ENCODE data around the gene SETBP1. TPM values are rescaled to one million over a fixed set of nuclear protein-coding genes. Genes with fewer than 3 reads are reported as not detected.

Gene SETBP1
- total and polyA plus RNA-seq, 2 of the 13 experiments (the other 11 are each of a cell fraction or from before 2014, with no cell fraction given), result 0.18 to 0.65 TPM

DNA sequence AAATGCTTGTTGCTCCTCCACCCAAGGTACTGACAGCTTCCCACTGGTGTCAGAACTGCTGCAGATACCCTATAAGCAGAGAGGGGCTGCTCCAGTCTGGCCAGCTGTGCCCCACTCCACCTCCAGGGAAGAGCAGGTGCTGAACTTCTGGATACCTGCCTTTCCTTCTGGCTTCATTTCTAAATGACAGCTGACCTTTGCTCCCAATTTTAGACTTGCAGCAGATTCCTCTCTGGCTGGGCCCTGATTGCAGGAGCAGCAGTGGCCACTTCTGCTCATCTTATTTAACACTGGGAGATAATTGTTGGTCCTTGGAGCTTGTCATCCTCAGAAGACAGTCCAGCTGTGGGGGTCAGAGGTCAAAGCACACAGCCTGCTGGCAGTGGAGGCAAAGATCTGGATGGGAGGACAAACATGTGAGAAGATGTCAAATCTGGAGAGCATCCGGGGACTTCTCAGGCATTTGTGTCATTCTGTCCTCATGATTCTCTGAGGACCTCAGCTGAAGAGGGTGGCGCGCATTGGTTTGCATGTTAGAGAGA is 38.9 kb downstream of the SETBP1 start:
- ChIA-PET CTCF (ENCODE audit: low intra/inter-chr PET ratio, low total read pairs) (no interaction called here), POLR2A (no interaction called here)
- no peaks in the 10 kb centered on the region; a peak in 1 of 5 replicates for H3K36me3 ChIP-seq (replicated peaks in 1 of 2; ENCODE audit: control insufficient read depth in 1 of 2, insufficient read depth in 2 of 2, low read length in 2 of 2)
- no peak overlapping the region for H3K4me2 ChIP-seq (ENCODE audit: low read depth, low read length)
- H3K79me2 ChIP-seq (ENCODE audit: insufficient read depth, low read length), result no peaks in the 10 kb centered on the region
- no peaks in the 10 kb centered on the region for H3K27me3 ChIP-seq (ENCODE audit: control insufficient read depth in 1 of 2, insufficient read depth in 2 of 2, low read length in 2 of 2)
- BruUV-seq (replicated peaks), result no TSS peak
- FAIRE-seq, result no peak
- no peak for ATAC-seq
- in situ Hi-C loops (cut with HindIII; ENCODE audit: extremely low pct_ligation_motif_present, low pct_unique_long_range_greater_than_20kb) (no loop called here), intact Hi-C loops (cut with micrococcal nuclease; ENCODE audit: unreplicated experiment) (no loop called here)
- WGBS (ENCODE audit: low lambda C conversion rate), result 82% methylated on average over 3 of the region's 3 CpGs
- H3K9ac ChIP-seq (ENCODE audit: insufficient read depth, low read depth, low read length), result no peak overlapping the region
- no peak overlapping the region for H2AFZ ChIP-seq (ENCODE audit: low read length)
- H4K20me1 ChIP-seq (ENCODE audit: insufficient read depth, low read length), result no peaks in the 10 kb centered on the region
- no peak overlapping the region for H3K27ac ChIP-seq (ENCODE audit: extremely low read length, insufficient read depth, low read length)
- DNase-seq (ENCODE audit: low spot score), result no peak
- H3K9me3 ChIP-seq (ENCODE audit: low read length), result no peaks in the 10 kb centered on the region
- no peaks in the 10 kb centered on the region for H3K4me1 ChIP-seq (ENCODE audit: insufficient read depth, low read length)
- H3K4me3 ChIP-seq (replicated peaks in 1 of 3; ENCODE audit: insufficient read depth in 1 of 3, low read depth in 2 of 3, low read length in 3 of 3), result no peak overlapping the region
- TF ChIP-seq ZNF451 (CRISPR knock-in tag; IDR thresholded peaks at IDR 0.05) (no peak), MTF1 (CRISPR knock-in tag; IDR thresholded peaks at IDR 0.05) (no peak), BORCS8-MEF2B (CRISPR knock-in tag; IDR thresholded peaks at IDR 0.05) (no peak), REPIN1 (CRISPR knock-in tag; IDR thresholded peaks at IDR 0.05; ENCODE audit: borderline replicate concordance, low read depth) (no peak), CEBPZ (IDR thresholded peaks at IDR 0.05; ENCODE audit: low read length) (no peak), ZNF460 (CRISPR knock-in tag; IDR thresholded peaks at IDR 0.05; ENCODE audit: borderline replicate concordance) (no peak), ZMYM2 (CRISPR knock-in tag; IDR thresholded peaks at IDR 0.05) (no peak), MLLT10 (CRISPR knock-in tag; IDR thresholded peaks at IDR 0.05) (no peak), FLYWCH1 (CRISPR knock-in tag; IDR thresholded peaks at IDR 0.05) (no peak), ATF5 (CRISPR knock-in tag; IDR thresholded peaks at IDR 0.05; ENCODE audit: low read depth) (no peak), ZNF101 (CRISPR knock-in tag; IDR thresholded peaks at IDR 0.05; ENCODE audit: borderline replicate concordance, low read depth) (no peak), ZNF251 (CRISPR knock-in tag; IDR thresholded peaks at IDR 0.05) (no peak), SP4 (CRISPR knock-in tag; IDR thresholded peaks at IDR 0.05) (no peak), ARNTL (CRISPR knock-in tag; IDR thresholded peaks at IDR 0.05) (no peak), ZNF879 (CRISPR knock-in tag; IDR thresholded peaks at IDR 0.05) (no peak), GZF1 (CRISPR knock-in tag; IDR thresholded peaks at IDR 0.05) (no peak), ZNF205 (CRISPR knock-in tag; IDR thresholded peaks at IDR 0.05) (no peak)
- TF ChIP-seq, protein P1, sequence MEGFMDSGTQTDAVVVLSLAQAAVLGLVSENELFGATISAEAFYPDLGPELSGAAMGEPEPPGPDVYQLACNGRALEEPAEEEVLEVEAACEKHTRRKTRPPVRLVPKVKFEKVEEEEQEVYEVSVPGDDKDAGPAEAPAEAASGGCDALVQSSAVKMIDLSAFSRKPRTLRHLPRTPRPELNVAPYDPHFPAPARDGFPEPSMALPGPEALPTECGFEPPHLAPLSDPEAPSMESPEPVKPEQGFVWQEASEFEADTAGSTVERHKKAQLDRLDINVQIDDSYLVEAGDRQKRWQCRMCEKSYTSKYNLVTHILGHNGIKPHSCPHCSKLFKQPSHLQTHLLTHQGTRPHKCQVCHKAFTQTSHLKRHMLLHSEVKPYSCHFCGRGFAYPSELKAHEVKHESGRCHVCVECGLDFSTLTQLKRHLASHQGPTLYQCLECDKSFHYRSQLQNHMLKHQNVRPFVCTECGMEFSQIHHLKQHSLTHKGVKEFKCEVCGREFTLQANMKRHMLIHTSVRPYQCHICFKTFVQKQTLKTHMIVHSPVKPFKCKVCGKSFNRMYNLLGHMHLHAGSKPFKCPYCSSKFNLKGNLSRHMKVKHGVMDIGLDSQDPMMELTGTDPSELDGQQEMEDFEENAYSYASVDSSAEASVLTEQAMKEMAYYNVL (CRISPR knock-in tag; IDR thresholded peaks at IDR 0.05; ENCODE audit: borderline replicate concordance), result no peak
- TF ChIP-seq, protein P2, sequence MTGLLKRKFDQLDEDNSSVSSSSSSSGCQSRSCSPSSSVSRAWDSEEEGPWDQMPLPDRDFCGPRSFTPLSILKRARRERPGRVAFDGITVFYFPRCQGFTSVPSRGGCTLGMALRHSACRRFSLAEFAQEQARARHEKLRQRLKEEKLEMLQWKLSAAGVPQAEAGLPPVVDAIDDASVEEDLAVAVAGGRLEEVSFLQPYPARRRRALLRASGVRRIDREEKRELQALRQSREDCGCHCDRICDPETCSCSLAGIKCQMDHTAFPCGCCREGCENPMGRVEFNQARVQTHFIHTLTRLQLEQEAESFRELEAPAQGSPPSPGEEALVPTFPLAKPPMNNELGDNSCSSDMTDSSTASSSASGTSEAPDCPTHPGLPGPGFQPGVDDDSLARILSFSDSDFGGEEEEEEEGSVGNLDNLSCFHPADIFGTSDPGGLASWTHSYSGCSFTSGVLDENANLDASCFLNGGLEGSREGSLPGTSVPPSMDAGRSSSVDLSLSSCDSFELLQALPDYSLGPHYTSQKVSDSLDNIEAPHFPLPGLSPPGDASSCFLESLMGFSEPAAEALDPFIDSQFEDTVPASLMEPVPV (CRISPR knock-in tag; IDR thresholded peaks at IDR 0.05), result no peak
